ENCODE results near the gene ZNF714.
"Not testable (repeated sequence)": the region's sequence is repeated elsewhere in the genome, so short reads cannot be mapped to it uniquely, and the experiment has no call there.

Gene ZNF714

GRCh38 chr19:21133633-21134032 lies 51.6 kb downstream of the ZNF714 start:
- no peak for DNase-seq

- no peak for DNase-seq
Observed at GRCh38 chr19:21134934-21135366, 52.9 kb downstream of the ZNF714 start.

- DNase-seq = no peak
Observed at GRCh38 chr19:21135433-21135832, 53.4 kb downstream of the ZNF714 start.

GRCh38 chr19:21138130-21138529 lies 56.1 kb downstream of the ZNF714 start:
- DNase-seq = no peak

GRCh38 chr19:21141006-21141405 lies 59.0 kb downstream of the ZNF714 start:
- not testable (repeated sequence) for DNase-seq

GRCh38 chr19:21141787-21142464 lies 59.9 kb downstream of the ZNF714 start, which contains the start of gene ZNF431:
TSS of gene ZNF431 (plus strand) at chr19:21142040. CDS start at chr19:21142184, 144 bp downstream.
- peak; percentile 98 for DNase-seq

GRCh38 chr19:21143428-21143827 lies 61.4 kb downstream of the ZNF714 start:
- DNase-seq = no peak

- DNase-seq = no peak
Observed at GRCh38 chr19:21143854-21144253, 61.9 kb downstream of the ZNF714 start.

- DNase-seq = no peak
Observed at GRCh38 chr19:21147540-21147939, 65.5 kb downstream of the ZNF714 start.

GRCh38 chr19:21148681-21149080 lies 66.7 kb downstream of the ZNF714 start:
- no peak for DNase-seq

- DNase-seq = no peak
Observed at GRCh38 chr19:21149877-21150276, 67.9 kb downstream of the ZNF714 start.

GRCh38 chr19:21151460-21151859 lies 69.5 kb downstream of the ZNF714 start:
- no peak for DNase-seq

GRCh38 chr19:21158523-21159135 lies 76.6 kb downstream of the ZNF714 start:
- no peak for DNase-seq

- DNase-seq = no peak
Observed at GRCh38 chr19:21164541-21164940, 82.5 kb downstream of the ZNF714 start.

- DNase-seq = no peak
Observed at GRCh38 chr19:21166436-21166835, 84.4 kb downstream of the ZNF714 start.

All from NCI-H146 (cell line).